HEK293 (cell line): Measurements from ENCODE around the gene ADAMTS2.

Source experiments
- ZNF202 ChIP-seq: fragments of 450-650 bp; formaldehyde crosslinking; IDR thresholded peaks from 2 replicates; pipeline ENCODE4 v1.5.1; 2016; ENCODE audit warnings: missing biosample characterization, missing genetic modification characterization, borderline replicate concordance
- ZNF248 ChIP-seq: fragments of 450-650 bp; formaldehyde crosslinking; IDR thresholded peaks from 2 replicates; pipeline ENCODE4 v1.5.1; 2017; ENCODE audit warnings: missing biosample characterization, missing genetic modification characterization

DNA sequence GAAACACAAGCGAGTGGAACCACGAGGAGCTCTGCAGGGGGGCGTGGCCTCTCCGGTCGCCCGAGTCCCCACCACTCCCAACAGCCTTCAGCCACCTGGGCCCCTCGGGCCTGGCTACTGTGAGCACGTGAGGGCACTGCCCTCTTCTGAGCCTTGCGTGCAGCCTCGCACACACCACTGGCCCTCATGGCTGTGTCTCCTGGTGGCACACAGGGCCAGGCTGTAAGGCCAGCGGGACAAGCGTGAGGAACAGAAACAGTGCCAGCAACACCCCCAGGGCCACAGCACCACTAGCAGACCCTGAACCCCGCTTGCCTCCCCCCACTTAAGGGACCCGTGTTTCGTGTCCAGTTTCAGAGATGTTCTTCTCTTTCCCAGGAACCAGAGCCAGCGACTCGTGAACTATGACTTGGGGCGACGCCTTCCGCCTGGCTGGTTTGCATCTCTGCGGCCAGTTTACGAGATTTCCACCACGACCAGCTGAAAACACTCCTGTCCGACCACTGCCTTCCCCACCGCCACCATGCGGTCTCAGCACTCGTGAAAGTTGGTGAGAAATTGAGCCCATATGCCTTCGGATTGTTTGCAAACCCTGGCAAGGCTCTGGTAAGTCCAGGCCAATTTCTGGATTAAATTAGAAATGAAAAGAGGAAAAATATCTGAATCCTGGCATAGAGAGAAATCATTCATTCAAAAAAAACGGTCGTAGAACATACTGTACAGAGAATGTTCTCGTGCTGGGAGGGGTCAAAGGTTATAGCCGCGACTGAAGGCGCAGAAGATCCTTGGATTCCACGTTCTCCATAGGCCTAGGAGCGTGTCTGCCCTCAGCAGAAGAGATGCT lies 149.5 kb downstream of the ADAMTS2 start:
- TF ChIP-seq ZNF202 (tag by site-specific recombination) (no peak), ZNF248 (tag by site-specific recombination) (no peak)
